Loucy (cell line): ENCODE results near the gene ANKRD27.

Experiments used
- EZH2phosphoT487 ChIP-seq: fragments of 200-600 bp; IDR thresholded peaks from 2 replicates; pipeline ENCODE4 v1.6.1; 2018; ENCODE audit warnings: antibody characterized with exemption, mild to moderate bottlenecking, moderate library complexity, borderline replicate concordance
- TF ChIP-seq, protein P1 (sequence below): fragments of 200-600 bp; sonication (generic); conservative IDR thresholded peaks from 2 replicates; pipeline ENCODE4 v1.5.1; 2014; ENCODE audit warnings: mild to moderate bottlenecking, antibody characterized with exemption, low read length

DNA sequence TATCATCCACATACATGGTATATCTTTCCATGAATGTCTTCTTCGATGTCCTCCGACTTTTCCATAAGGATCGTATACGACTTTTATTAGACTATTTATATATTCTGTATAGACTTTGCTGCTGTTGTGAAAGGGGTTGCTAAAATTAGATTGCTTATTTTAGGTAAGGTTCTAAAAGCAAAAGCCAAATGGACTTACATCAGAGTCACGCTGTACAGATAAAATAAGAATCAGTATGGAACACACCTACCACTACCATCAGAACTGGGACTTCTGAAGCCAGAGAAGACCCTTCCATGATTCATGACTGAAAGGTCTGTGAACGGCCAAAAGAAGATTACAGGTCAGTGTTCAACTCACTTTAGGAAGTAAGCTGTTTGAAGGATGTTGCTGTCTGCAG, 8.9 kb downstream of the ANKRD27 start:
- TF ChIP-seq, protein P1, sequence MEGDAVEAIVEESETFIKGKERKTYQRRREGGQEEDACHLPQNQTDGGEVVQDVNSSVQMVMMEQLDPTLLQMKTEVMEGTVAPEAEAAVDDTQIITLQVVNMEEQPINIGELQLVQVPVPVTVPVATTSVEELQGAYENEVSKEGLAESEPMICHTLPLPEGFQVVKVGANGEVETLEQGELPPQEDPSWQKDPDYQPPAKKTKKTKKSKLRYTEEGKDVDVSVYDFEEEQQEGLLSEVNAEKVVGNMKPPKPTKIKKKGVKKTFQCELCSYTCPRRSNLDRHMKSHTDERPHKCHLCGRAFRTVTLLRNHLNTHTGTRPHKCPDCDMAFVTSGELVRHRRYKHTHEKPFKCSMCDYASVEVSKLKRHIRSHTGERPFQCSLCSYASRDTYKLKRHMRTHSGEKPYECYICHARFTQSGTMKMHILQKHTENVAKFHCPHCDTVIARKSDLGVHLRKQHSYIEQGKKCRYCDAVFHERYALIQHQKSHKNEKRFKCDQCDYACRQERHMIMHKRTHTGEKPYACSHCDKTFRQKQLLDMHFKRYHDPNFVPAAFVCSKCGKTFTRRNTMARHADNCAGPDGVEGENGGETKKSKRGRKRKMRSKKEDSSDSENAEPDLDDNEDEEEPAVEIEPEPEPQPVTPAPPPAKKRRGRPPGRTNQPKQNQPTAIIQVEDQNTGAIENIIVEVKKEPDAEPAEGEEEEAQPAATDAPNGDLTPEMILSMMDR, result no peak
- TF ChIP-seq EZH2phosphoT487, result no peak
